HG03565 (cell line): ENCODE data around the gene BANF2.
"Not testable (repeated sequence)": the region's sequence is repeated elsewhere in the genome, so short reads cannot be mapped to it uniquely, and the experiment has no call there.

ENCODE experiments used
- ATAC-seq: cut with Tn5 transposase; IDR thresholded peaks from one replicate; pipeline ENCODE4 v1.9.1; 2021; ENCODE audit warnings: mild to moderate bottlenecking, moderate library complexity; ENCODE audit not compliant: unreplicated experiment

Gene BANF2

GRCh38 chr20:17761604-17762003 is 61.8 kb downstream of the BANF2 start:
- ATAC-seq: no peak

- no peak for ATAC-seq
Observed at GRCh38 chr20:17762243-17762872, 62.6 kb downstream of the BANF2 start.

- ATAC-seq: no peak
Observed at GRCh38 chr20:17762873-17763557, 63.2 kb downstream of the BANF2 start.

GRCh38 chr20:17765017-17765416 is 65.3 kb downstream of the BANF2 start:
- ATAC-seq: no peak

- no peak for ATAC-seq
Observed at GRCh38 chr20:17765584-17765983, 65.8 kb downstream of the BANF2 start.

- ATAC-seq: no peak
Observed at GRCh38 chr20:17766226-17766625, 66.5 kb downstream of the BANF2 start.

- ATAC-seq: no peak
Observed at GRCh38 chr20:17767624-17768023, 67.9 kb downstream of the BANF2 start.

- no peak for ATAC-seq
Observed at GRCh38 chr20:17768271-17768670, 68.5 kb downstream of the BANF2 start.

- not testable (repeated sequence) for ATAC-seq
Observed at GRCh38 chr20:17769716-17770115, 70.0 kb downstream of the BANF2 start.

- no peak for ATAC-seq
Observed at GRCh38 chr20:17771206-17772004, 71.6 kb downstream of the BANF2 start.

GRCh38 chr20:17772005-17772343 is 72.2 kb downstream of the BANF2 start:
- ATAC-seq: no peak

GRCh38 chr20:17773619-17774018 is 73.9 kb downstream of the BANF2 start:
- ATAC-seq: no peak

GRCh38 chr20:17775600-17775999 is 75.8 kb downstream of the BANF2 start:
- ATAC-seq: no peak

GRCh38 chr20:17776551-17776950 is 76.8 kb downstream of the BANF2 start:
- no peak for ATAC-seq

- ATAC-seq: not testable (repeated sequence)
Observed at GRCh38 chr20:17779011-17779410, 79.2 kb downstream of the BANF2 start.

- ATAC-seq: peak; percentile 84
Observed at GRCh38 chr20:17782768-17783167, 83.0 kb downstream of the BANF2 start.

- ATAC-seq: no peak
Observed at GRCh38 chr20:17783671-17784070, 83.9 kb downstream of the BANF2 start.

GRCh38 chr20:17785007-17785406 is 85.2 kb downstream of the BANF2 start:
- ATAC-seq: no peak
